GM12875 (cell line): ENCODE data around the gene RAET1G.
"Not testable (repeated sequence)": the region's sequence is repeated elsewhere in the genome, so short reads cannot be mapped to it uniquely, and the experiment has no call there.

Experiments
- H3K4me3 ChIP-seq: one replicate; pipeline ENCODE4 v1.5.1; 2011; ENCODE audit warnings: low read depth, low read length, control low read depth
- TF ChIP-seq, protein P1 (sequence below): IDR thresholded peaks from 2 replicates; pipeline ENCODE4 v1.5.1; 2011; ENCODE audit warnings: low read depth, mild to moderate bottlenecking, control low read depth, inconsistent platforms, low read length, moderate library complexity, borderline replicate concordance; ENCODE audit not compliant: insufficient read depth

RAET1G gene

DNA sequence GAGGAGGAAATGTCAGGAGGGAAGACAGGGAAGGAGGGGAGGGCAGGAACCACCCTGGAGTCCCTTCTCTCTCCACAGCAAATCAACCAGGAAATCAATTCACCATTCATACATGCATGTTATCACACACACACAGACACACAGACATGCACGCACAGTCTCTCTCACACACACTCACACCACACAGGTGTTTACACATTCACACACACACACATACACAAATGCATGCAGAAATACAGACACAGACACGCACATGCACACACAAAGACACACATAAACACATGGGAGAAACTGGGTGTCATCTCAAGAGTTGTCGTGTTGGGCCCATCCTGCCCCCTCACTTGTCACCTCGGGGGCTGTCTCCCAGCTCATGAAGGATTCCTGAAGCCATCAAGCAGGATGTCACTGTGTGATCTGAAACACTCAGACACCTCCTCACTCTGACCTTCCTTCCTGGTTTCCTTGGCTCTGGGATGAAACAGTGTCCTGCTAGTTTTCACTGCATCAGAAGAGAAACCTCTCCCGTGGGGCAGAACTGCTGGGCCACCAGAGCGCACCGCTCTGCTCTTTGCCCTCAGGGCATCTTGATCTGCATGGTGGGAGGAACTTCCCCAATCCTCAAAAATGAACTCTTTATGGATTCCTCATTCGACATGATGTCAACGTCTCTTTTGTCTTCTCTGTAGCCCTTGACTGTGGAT lies 9.2 kb downstream of the RAET1G start:
- TF ChIP-seq, protein P1, sequence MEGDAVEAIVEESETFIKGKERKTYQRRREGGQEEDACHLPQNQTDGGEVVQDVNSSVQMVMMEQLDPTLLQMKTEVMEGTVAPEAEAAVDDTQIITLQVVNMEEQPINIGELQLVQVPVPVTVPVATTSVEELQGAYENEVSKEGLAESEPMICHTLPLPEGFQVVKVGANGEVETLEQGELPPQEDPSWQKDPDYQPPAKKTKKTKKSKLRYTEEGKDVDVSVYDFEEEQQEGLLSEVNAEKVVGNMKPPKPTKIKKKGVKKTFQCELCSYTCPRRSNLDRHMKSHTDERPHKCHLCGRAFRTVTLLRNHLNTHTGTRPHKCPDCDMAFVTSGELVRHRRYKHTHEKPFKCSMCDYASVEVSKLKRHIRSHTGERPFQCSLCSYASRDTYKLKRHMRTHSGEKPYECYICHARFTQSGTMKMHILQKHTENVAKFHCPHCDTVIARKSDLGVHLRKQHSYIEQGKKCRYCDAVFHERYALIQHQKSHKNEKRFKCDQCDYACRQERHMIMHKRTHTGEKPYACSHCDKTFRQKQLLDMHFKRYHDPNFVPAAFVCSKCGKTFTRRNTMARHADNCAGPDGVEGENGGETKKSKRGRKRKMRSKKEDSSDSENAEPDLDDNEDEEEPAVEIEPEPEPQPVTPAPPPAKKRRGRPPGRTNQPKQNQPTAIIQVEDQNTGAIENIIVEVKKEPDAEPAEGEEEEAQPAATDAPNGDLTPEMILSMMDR = no peak
- H3K4me3 ChIP-seq = no peak overlapping the region

DNA sequence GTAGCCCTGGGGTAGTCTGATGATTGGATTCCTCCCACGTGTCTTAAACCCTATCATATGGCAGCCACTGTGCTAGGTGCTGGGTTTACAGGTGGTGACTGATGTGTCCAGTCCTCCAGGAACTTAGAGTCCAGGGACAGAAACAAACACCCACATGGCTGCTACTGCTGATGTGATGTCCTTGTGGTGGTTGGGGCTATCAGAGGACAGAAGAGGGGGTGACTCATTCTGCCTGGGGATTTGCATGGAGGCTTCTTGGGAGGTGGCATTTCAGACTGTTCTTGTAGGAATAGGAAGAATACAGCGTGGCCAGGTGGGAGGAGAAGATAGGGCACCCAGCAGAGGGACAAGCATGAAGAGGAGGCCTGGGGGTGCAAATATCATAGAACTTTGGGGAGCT lies 9.8 kb downstream of the RAET1G start:
- no peak overlapping the region for H3K4me3 ChIP-seq
- TF ChIP-seq, protein P1 = no peak

DNA sequence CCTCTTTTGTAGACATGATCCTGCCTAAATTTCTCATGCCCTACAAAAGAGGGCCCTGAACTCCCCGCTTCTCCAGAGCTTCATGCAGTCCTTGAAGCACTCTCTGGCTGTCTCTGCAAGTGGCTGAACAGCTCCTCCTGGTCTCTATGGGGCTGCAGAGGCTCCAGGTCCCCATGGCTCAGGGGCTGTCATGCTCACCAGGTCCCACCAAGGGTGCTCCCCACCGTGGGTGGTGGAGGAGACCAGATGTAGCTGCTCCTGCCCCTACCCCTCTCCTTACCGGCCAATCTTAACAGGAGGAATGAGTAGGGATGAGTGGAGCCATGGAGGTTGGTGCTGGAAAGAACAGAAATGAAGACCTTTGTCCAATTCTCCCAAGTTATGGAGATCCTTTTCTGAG lies 10.2 kb downstream of the RAET1G start:
- not testable (repeated sequence) for H3K4me3 ChIP-seq

DNA sequence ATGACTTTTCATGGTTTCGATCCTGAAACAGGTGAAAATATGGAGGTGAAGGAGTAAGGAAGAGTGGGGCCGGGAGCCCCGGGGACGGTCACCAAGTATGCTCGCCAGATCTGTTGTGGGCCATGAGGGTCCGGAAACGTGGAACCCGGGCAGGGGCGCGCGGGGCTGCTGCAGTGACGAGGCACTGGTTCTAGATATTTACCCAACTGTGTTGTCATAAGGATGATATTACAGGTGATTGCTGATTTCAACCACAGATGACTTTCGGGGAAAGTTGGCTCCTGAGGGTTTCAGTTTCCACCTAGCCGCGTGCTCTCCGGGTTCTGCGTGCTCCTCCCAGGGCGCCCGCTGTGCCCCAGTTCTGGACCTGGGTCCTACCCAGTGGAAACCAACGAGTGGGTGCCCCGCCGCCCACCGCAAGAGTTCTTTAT lies 12.2 kb downstream of the RAET1G start:
- TF ChIP-seq, protein P1 = no peak
- no peak overlapping the region for H3K4me3 ChIP-seq

DNA sequence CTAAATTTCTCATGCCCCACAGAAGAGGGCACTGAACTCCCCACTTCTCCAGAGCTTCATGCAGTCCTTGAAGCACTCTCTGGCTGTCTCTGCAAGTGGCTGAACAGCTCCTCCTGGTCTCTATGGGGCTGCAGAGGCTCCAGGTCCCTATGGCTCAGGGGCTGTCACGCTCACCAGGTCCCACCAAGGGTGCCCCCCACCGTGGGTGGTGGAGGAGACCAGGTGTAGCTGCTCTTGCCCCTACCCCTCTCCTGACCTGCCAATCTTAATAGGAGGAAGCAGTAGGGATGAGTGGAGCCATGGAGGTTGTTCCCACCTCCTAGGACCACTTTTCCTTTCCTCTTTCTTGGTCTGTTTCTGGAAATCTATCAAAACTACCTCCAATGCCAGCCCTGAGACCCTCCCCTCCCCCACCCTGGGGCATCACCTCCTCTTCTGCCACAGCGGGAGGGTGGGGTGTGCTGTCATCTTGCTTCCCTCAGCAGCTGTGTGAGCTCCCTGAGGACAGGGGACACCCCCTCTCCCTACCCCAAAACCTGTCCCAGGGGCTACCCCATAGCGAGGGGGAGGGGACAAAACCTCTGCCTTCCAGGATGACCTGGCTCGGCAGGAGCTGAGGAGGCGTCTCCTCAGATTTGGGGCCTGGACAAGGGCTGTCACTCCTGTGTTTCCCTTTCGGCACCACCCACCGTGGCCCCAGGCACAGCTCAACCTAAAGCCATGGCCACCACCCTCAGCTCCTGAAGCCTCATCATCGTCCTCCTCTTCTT lies 13.0 kb downstream of the RAET1G start:
- H3K4me3 ChIP-seq = no peak overlapping the region
- TF ChIP-seq, protein P1 = no peak

DNA sequence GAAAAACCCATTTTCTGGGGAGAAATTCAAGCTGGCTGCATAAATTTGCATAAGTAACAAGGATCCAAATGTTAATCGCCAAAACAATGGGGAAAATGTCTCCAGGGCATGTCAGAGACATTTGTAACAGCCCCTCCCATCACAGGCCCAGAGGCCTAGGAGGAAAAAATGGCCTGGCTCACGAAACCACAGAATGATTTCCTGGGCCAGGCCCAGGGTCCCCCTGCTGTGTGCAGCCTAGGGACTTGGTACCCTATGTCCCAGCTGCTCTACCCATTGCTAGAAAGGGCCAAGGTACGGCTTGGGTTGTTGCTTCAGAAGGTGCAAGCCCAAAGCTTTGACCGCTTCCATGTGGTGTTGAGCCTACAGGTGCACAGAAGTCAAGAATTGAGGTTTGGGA lies 14.4 kb downstream of the RAET1G start:
- H3K4me3 ChIP-seq = not testable (repeated sequence)

DNA sequence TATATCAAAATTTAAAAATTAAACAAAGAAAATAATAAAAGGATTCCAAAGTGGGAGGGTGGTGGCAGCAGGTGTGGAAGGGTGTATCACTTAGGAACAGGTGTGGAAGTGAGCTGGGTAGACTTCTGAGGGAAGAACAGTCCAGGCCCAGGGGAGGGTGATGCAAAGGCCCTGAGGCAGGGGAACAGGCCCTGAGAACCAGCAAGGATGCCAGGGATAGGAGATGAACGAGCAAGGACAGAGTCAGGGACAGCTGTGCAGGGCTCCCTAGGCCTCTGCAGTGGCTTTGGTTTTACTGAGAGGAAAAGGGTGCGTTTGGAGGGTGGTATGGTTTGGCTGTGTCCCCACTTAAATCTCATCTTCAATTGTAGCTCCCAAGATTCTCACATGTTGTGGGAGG lies 15.6 kb downstream of the RAET1G start:
- TF ChIP-seq, protein P1 = no peak
- H3K4me3 ChIP-seq = no peak overlapping the region

DNA sequence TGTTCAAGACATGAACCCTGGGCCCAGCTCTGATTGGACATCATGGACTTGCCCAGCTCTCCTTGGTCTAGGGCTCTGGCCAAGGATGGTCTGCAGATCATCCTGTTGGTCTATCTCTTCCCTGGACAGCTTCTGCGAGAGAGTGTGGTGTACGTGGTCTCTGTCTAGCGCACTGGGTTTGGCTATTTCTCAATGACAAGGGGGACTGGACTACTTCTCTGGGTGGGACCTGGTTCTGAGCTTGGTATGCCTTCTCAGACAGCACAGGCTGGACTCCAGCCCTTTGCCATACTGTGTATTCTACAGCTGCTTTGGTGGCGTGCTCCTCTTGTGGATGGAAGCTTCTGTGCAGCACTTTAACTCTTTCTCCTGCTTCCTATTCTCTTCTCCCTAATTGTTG lies 16.5 kb downstream of the RAET1G start:
- no peak overlapping the region for H3K4me3 ChIP-seq
- TF ChIP-seq, protein P1 = no peak
